Measurements from ENCODE around the gene SCARB1.

The SCARB1 gene

DNA sequence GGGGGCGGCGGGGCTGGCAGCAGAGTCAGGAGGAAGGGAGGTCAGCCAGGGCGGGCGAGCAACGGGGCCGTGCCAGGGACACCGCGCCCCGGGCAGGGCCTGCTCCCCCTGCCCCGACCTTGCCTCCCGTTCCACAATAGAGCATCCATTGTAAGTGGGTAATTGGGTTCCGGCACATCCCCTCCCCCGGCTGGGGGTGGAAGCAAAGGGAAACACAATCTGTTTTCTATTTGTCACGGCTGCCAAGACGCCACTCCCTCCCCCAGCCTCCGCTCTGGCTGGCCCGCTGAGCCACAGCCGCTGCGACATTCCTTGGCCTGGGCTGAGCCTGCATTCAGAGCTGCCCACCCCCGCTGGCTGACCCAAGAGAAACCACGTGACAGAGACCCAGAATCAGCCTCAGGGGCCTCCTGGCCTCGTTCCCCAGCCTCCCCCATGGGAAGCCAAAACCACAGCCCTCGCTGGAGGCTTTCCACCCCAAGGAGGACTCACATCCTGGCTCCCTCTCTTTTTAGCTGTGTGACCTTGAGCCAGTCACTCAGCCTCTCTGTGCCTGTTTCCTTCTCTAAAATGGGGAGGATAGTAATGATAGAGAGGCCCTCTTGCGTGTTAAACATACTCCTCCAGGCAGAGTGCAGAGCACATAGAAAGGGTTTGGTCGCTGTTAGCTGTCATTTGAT lies 117.6 kb downstream of the SCARB1 start (continued):
- TF ChIP-seq ZNF280C (tag by site-specific recombination; IDR thresholded peaks at IDR 0.05) (no peak), ZNF292 (tag by site-specific recombination; IDR thresholded peaks at IDR 0.05; ENCODE audit: borderline replicate concordance, low read depth) (no peak), AEBP2 (tag by site-specific recombination; IDR thresholded peaks at IDR 0.05; ENCODE audit: borderline replicate concordance) (no peak), ZNF639 (tag by site-specific recombination; IDR thresholded peaks at IDR 0.05) (peak; percentile 33; the same call in 1 of the 2 replicates), ZNF501 (tag by site-specific recombination; IDR thresholded peaks at IDR 0.05) (no peak), ZBTB49 (tag by site-specific recombination; IDR thresholded peaks at IDR 0.05; ENCODE audit: low read depth) (no peak), SALL2 (tag by site-specific recombination; IDR thresholded peaks at IDR 0.05; ENCODE audit: borderline replicate concordance) (no peak), ZBTB17 (tag by site-specific recombination; IDR thresholded peaks at IDR 0.05) (peak; percentile 98), PBX3 (CRISPR knock-in tag; IDR thresholded peaks at IDR 0.05) (no peak), SP7 (tag by site-specific recombination; IDR thresholded peaks at IDR 0.05) (peak; percentile 88), IKZF3 (tag by site-specific recombination; IDR thresholded peaks at IDR 0.05) (peak; percentile 71), ZNF311 (tag by site-specific recombination; IDR thresholded peaks at IDR 0.05; ENCODE audit: borderline replicate concordance) (no peak), ZBTB8A (tag by site-specific recombination; IDR thresholded peaks at IDR 0.05) (peak; percentile 54; the same call in 1 of the 2 replicates), ZNF280D (tag by site-specific recombination; IDR thresholded peaks at IDR 0.05) (peak; percentile 76; the same call in 1 of the 2 replicates), ZNF664 (tag by site-specific recombination; IDR thresholded peaks at IDR 0.05) (no peak), SP3 (tag by site-specific recombination; IDR thresholded peaks at IDR 0.05) (peak; percentile 59), ZNF830 (tag by site-specific recombination; IDR thresholded peaks at IDR 0.05; ENCODE audit: low read depth) (no peak), ZNF518A (tag by site-specific recombination; conservative IDR thresholded peaks at IDR 0.05; ENCODE audit: low read depth) (no peak)
- TF ChIP-seq, protein P1, sequence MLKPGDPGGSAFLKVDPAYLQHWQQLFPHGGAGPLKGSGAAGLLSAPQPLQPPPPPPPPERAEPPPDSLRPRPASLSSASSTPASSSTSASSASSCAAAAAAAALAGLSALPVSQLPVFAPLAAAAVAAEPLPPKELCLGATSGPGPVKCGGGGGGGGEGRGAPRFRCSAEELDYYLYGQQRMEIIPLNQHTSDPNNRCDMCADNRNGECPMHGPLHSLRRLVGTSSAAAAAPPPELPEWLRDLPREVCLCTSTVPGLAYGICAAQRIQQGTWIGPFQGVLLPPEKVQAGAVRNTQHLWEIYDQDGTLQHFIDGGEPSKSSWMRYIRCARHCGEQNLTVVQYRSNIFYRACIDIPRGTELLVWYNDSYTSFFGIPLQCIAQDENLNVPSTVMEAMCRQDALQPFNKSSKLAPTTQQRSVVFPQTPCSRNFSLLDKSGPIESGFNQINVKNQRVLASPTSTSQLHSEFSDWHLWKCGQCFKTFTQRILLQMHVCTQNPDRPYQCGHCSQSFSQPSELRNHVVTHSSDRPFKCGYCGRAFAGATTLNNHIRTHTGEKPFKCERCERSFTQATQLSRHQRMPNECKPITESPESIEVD (tag by site-specific recombination; IDR thresholded peaks at IDR 0.05), result no peak
